Central memory CD8-positive, alpha-beta T cell (primary cell): ENCODE results near the gene LAGE3.
A peak's percentile ranks its signal among the peaks of the same experiment; 100 is the strongest.

ENCODE experiments used
- ATAC-seq: fragments of 150-1000 bp; cut with Tn5 transposase; replicated peaks from 2 replicates; pipeline ENCODE4 v1.10.0; 2022; ENCODE audit warnings: mild to moderate bottlenecking, moderate FRiP score, moderate number of reproducible peaks; ENCODE audit not compliant: poor library complexity, severe bottlenecking; ENCODE audit errors: extremely low read depth
- DNase-seq, 2 donors: peaks; one replicate each; pipeline ENCODE4 v3.0.0; 2021; ENCODE audit warnings: low spot score in 2 of 2
- H3K27ac Mint-ChIP-seq: one replicate; pipeline ENCODE4 v1.8.0; 2022; ENCODE audit warnings: low read depth, mild to moderate bottlenecking, moderate library complexity, mixed read lengths
- H3K27me3 Mint-ChIP-seq: one replicate; pipeline ENCODE4 v1.8.0; 2022; ENCODE audit warnings: mixed read lengths
- H3K36me3 Mint-ChIP-seq: one replicate; pipeline ENCODE4 v1.8.0; 2022; ENCODE audit warnings: mild to moderate bottlenecking, moderate library complexity, mixed read lengths; ENCODE audit not compliant: insufficient read depth
- H3K4me1 Mint-ChIP-seq: one replicate; pipeline ENCODE4 v1.8.0; 2022; ENCODE audit warnings: mixed read lengths
- H3K4me3 Mint-ChIP-seq: one replicate; pipeline ENCODE4 v1.8.0; 2022; ENCODE audit warnings: mild to moderate bottlenecking, moderate library complexity, mixed read lengths
- H3K9me3 Mint-ChIP-seq: one replicate; pipeline ENCODE4 v1.8.0; 2022; ENCODE audit warnings: mixed read lengths

Gene LAGE3

DNA sequence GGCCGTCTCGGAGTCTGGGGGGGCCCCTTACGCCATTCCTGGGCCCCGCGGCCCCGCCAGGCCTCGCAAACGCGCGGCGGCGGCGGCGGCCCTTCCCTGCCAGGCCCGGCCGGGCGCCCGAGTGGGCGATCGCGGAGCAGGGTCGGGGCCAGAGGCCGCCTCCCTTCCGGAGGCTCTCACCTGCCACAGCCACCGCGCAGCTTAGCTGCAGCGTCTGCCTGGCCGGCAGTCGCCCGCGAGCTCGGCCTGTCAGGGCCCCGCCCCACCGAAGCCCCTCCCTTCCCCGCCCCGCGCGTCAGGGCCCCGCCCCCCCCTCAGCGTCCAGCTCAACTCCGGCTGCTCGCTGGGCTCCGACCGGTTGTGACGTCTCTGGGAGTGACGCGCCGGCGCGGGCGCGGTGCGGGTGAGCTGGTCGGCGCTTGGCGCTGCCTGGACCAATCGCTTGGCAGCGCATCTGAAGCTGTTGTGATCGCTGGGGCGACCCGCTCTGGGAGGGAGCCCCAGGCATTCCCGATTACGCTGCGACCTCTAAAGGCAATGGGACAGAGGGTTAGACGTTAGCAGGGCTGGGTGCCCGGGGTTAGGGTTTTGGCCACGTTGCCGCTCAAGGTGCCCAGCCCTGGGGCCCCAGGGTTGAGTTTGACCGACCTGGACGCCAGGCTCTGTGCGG is 11.5 kb upstream of the LAGE3 start, which contains the start of gene SLC10A3:
Gene SLC10A3, minus strand, starts transcription at position 216 of the 670 bp plus-strand sequence. CDS start 1,689 bp downstream, outside the sequence.
- Mint-ChIP-seq H3K9me3 (no peaks in the 10 kb centered on the region), H3K27me3 (no peaks in the 10 kb centered on the region), H3K27ac (peak within 1 kb of the TSS; percentile 91), H3K4me3 (peak within 1 kb of the TSS; percentile 87), H3K36me3 (peaks cover 13% of the 10 kb centered on the region), H3K4me1 (peaks cover 18% of the 10 kb centered on the region)
- ATAC-seq (peak; percentile 82), DNase-seq (peak; percentile 61 to 82)

GRCh38 chrX:154490021-154490413 is 10.9 kb upstream of the LAGE3 start:
- DNase-seq: no peak
- peak overlapping the region; percentile 91 for H3K27ac Mint-ChIP-seq
- peaks cover 18% of the 10 kb centered on the region for H3K4me1 Mint-ChIP-seq
- peaks cover 13% of the 10 kb centered on the region for H3K36me3 Mint-ChIP-seq
- H3K9me3 Mint-ChIP-seq: no peaks in the 10 kb centered on the region
- no peaks in the 10 kb centered on the region for H3K27me3 Mint-ChIP-seq
- ATAC-seq: peak; percentile 9
- H3K4me3 Mint-ChIP-seq: peak overlapping the region; percentile 87

GRCh38 chrX:154489182-154489581 is 10.1 kb upstream of the LAGE3 start:
- H3K27ac Mint-ChIP-seq: no peak overlapping the region
- no peaks in the 10 kb centered on the region for H3K9me3 Mint-ChIP-seq
- H3K27me3 Mint-ChIP-seq: no peaks in the 10 kb centered on the region
- DNase-seq (no peak), ATAC-seq (no peak)
- peaks cover 18% of the 10 kb centered on the region for H3K4me1 Mint-ChIP-seq
- H3K4me3 Mint-ChIP-seq: peak overlapping the region; percentile 87
- peaks cover 13% of the 10 kb centered on the region for H3K36me3 Mint-ChIP-seq

DNA sequence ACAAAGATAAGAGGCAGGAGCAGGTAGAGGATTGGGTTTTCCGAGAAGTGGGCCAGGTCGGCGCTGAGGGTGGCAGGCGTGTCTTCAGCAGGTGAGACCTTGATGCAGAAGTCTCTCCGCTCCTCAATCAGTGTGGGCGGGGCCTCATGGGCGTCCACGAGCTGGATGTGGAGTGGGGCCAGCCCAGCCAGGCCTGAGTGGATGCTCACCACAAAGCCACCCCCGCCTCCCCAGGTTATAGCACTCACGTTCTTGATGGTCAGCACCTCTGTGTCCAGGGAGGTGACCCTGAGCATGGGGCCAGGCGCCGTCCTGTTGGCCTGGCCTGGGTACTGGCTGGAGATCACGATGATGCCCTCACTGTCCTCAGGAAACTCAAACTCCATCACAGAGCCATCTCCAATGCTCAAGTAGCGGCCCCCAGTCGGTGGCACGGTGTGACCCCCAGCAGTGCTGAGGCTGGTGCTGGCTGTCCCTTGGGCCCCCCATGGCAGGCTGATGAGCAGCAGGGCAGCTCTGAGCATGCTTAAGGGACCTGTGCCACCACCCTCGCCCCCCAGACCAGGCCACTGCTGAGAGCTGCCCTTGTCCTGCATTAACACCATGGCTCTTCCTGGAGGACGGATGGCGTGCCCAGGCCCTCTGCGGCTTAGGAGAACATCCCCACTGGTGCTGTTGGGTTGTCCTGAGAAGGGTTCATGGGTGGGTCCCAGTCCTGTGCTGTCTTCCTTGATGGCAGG is 9.4 kb upstream of the LAGE3 start:
- Mint-ChIP-seq H3K4me3 (peak overlapping the region; percentile 87), H3K27ac (no peak overlapping the region)
- no peak for ATAC-seq

GRCh38 chrX:154487518-154488290 is 8.6 kb upstream of the LAGE3 start:
- DNase-seq (no peak), ATAC-seq (no peak)
- H3K36me3 Mint-ChIP-seq: peaks cover 15% of the 10 kb centered on the region
- H3K4me1 Mint-ChIP-seq: peaks cover 18% of the 10 kb centered on the region
- no peaks in the 10 kb centered on the region for H3K9me3 Mint-ChIP-seq
- H3K27ac Mint-ChIP-seq: peak overlapping the region; percentile 88
- peak overlapping the region; percentile 87 for H3K4me3 Mint-ChIP-seq
- no peaks in the 10 kb centered on the region for H3K27me3 Mint-ChIP-seq

More for the DNA sequence above, 9.4 kb upstream of the LAGE3 start:
- peaks cover 14% of the 10 kb centered on the region for H3K36me3 Mint-ChIP-seq
- no peaks in the 10 kb centered on the region for H3K27me3 Mint-ChIP-seq
- H3K4me1 Mint-ChIP-seq: peaks cover 18% of the 10 kb centered on the region
- DNase-seq: no peak
- H3K9me3 Mint-ChIP-seq: no peaks in the 10 kb centered on the region

DNA sequence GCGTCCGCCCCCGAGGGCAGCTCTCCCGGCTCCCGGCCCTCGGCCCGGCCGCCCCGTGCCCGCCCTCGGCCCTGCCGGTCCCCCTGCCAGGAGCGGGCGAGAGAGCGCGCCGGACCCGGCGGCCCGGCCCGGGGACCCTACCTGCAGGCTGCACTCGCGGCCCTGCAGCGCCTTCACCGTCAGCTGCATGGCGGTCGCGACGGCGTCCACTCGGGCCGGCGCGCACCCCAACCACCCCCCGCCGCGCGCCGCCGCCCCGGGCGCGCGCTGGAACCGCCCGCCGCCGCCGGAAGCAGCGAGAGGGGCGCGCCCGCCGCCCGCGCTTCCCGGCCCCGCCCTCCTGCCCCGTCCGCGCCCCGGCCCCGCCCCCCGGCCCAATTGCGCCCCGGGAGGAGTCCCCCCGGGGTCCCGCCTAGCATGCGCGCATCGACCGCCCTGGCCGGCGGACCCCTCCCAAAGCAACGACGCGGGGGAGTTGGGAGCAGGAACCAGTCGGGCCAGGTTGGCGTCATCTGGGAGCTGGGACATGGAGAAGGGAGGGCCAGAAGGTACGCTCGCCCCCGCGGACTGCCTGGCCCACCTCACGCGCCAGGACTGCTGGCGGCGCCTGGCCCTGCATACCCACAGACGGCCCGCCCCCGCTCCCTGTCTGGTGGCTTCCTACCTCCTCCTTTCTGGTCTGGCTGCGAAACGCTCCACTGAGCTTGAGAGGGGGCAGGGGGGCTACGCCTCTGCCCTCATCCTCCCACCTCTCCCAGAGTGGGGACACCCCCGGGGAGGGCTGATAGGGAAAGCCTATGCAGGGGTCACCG is 7.5 kb upstream of the LAGE3 start, which contains the start of gene UBL4A:
Gene UBL4A, minus strand, starts transcription at position 220 of the 812 bp plus-strand sequence. Its CDS starts 31 bp downstream, at position 189.
- Mint-ChIP-seq H3K4me3 (peak within 1 kb of the TSS; percentile 87), H3K27ac (peak within 1 kb of the TSS; percentile 88), H3K36me3 (peaks cover 15% of the 10 kb centered on the region), H3K9me3 (no peaks in the 10 kb centered on the region), H3K27me3 (no peaks in the 10 kb centered on the region), H3K4me1 (peaks cover 18% of the 10 kb centered on the region)
- ATAC-seq (peak; percentile 16), DNase-seq (peak; percentile 18 to 30)

GRCh38 chrX:154486052-154486395 is 6.9 kb upstream of the LAGE3 start:
- ATAC-seq: peak; percentile 7
- DNase-seq: peak; percentile 12 to 17
- peaks cover 15% of the 10 kb centered on the region for H3K36me3 Mint-ChIP-seq
- no peak overlapping the region for H3K27ac Mint-ChIP-seq
- H3K27me3 Mint-ChIP-seq: no peaks in the 10 kb centered on the region
- H3K9me3 Mint-ChIP-seq: no peaks in the 10 kb centered on the region
- H3K4me3 Mint-ChIP-seq: peak overlapping the region; percentile 52
- peaks cover 18% of the 10 kb centered on the region for H3K4me1 Mint-ChIP-seq

- Mint-ChIP-seq H3K4me3 (peak overlapping the region; percentile 52), H3K27me3 (no peaks in the 10 kb centered on the region), H3K27ac (no peak overlapping the region), H3K9me3 (no peaks in the 10 kb centered on the region), H3K36me3 (peaks cover 15% of the 10 kb centered on the region), H3K4me1 (peaks cover 18% of the 10 kb centered on the region)
- ATAC-seq (no peak), DNase-seq (no peak)
Measured at GRCh38 chrX:154485150-154486051, 6.3 kb upstream of the LAGE3 start.

GRCh38 chrX:154484255-154485149 is 5.4 kb upstream of the LAGE3 start:
- Mint-ChIP-seq H3K4me3 (peak overlapping the region; percentile 52), H3K36me3 (peaks cover 11% of the 10 kb centered on the region), H3K27ac (no peak overlapping the region), H3K27me3 (no peaks in the 10 kb centered on the region), H3K9me3 (no peaks in the 10 kb centered on the region), H3K4me1 (peaks cover 14% of the 10 kb centered on the region)
- ATAC-seq (no peak), DNase-seq (no peak)

DNA sequence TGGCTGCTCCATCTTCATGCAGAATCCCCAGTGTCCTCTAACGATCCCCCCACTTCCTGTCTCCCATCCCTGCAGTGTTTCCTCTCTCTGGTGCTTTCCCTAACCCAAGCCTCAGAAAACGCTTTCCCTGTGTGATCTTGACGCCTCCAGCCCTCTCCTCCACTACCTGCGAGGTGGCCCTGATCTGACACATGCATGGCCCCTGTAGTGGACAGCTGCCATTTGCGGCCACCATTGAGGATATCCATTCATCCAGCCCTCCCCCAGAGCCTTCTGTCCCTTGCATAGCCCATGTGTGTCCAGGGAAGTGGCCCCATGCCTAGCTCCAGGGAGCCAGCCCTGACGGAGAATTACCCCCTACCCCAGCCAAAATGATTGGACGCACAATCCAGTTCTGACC is 4.2 kb upstream of the LAGE3 start:
- H3K4me1 Mint-ChIP-seq: peaks cover 13% of the 10 kb centered on the region
- H3K27ac Mint-ChIP-seq: no peak overlapping the region
- H3K9me3 Mint-ChIP-seq: no peaks in the 10 kb centered on the region
- H3K36me3 Mint-ChIP-seq: peaks cover 19% of the 10 kb centered on the region
- no peaks in the 10 kb centered on the region for H3K27me3 Mint-ChIP-seq
- H3K4me3 Mint-ChIP-seq: no peak overlapping the region
- DNase-seq: no peak
- no peak for ATAC-seq
